ENCODE results near the gene CCL22.
"Not testable (repeated sequence)": the region's sequence is repeated elsewhere in the genome, so short reads cannot be mapped to it uniquely, and the experiment has no call there.

Gene CCL22

DNA sequence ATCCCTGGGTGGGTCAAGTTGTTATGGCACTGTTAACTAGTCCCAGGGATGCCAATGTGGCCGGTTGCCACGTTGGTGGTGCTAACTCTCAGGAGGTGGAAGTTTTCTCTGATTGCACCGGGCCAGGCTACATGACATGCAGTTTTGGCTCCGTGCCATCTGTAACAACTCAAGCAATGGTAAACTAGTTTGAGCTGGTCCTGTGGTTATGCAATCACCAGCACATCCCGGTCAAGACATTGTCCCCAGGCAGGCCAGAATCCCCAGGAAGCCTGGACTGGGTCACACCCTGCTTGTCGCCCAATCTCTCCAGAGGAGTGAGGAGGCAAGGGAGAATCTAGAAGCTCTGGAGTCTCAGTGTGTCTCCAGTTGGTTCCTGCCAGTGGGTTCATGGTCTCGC, 35.9 kb downstream of the CCL22 start:
- no peak for DNase-seq (ENCODE audit: low read depth in 2 of 2)

DNA sequence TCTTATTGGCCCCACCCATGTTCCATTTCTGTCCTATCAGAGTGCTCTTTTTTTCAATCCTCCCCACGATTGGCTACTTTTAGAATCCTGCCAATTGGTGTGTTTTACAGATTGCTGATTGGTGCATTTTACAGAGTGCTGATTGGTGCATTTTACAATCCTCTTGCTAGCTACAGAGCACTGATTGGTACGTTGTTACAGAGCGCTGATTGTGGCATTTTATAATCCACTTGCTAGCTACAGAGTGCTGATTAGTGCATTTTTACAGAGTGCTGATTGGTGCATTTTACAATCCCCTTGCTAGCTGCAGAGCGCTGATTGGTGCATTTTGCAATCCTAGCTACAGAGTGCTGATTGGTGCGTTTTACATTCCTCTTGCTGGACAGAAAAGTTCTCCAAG, 36.4 kb downstream of the CCL22 start:
- no peak for DNase-seq (ENCODE audit: low read depth in 2 of 2)

DNA sequence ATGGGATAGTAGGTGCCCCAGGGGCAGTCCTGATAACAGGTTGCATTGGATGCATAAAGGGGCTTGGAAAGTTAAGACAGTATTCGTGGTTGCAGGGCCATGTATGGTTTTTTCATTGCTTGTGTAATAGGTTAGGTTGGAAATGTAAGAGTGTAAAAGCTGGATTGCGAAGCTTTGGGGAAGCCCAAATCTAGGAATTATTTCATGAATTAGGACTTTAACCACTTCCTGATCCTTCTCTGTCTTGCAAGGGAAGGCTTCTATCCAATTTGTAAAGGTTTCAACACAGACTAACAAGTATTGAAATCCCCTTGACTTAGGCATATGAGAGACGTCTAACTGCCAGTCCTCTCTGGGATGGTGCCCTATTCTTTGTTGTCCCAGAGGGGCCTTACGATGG, 38.2 kb downstream of the CCL22 start:
- DNase-seq (ENCODE audit: low read depth in 2 of 2): no peak

DNA sequence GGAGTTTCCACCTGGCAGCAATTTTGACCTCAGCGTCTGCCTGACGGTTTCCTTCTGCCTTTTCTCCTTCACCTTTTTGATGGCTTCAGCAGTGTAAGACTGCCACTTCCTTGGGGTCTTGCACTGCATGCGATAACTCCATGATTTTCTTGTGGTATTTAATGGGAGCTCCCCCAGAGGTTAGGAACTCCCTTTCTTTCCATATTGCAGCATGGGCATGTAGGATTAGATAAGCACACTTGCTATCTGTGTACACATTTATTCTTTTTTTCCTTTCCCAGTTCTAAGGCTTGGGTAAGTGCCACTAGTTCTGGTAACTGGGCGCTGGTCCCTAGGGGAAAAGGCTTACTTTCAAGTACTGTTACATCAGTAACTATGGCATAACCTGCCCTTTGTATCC, 38.9 kb downstream of the CCL22 start:
- not testable (repeated sequence) for DNase-seq (ENCODE audit: low read depth in 2 of 2)

- no peak for DNase-seq (ENCODE audit: low read depth in 2 of 2)
Measured at GRCh38 chr16:57401943-57402640, 43.5 kb downstream of the CCL22 start.

- no peak for DNase-seq (ENCODE audit: low read depth in 2 of 2)
Measured at GRCh38 chr16:57403965-57404817, 45.6 kb downstream of the CCL22 start, which contains the start of gene CCL17. CCL17 (plus strand) TSS chr16:57404767; CDS start chr16:57413933, 9,166 bp downstream.

- no peak for DNase-seq (ENCODE audit: low read depth in 2 of 2)
Measured at GRCh38 chr16:57405097-57405496, 46.5 kb downstream of the CCL22 start.

- no peak for DNase-seq (ENCODE audit: low read depth in 2 of 2)
Measured at GRCh38 chr16:57406881-57407280, 48.3 kb downstream of the CCL22 start.

DNA sequence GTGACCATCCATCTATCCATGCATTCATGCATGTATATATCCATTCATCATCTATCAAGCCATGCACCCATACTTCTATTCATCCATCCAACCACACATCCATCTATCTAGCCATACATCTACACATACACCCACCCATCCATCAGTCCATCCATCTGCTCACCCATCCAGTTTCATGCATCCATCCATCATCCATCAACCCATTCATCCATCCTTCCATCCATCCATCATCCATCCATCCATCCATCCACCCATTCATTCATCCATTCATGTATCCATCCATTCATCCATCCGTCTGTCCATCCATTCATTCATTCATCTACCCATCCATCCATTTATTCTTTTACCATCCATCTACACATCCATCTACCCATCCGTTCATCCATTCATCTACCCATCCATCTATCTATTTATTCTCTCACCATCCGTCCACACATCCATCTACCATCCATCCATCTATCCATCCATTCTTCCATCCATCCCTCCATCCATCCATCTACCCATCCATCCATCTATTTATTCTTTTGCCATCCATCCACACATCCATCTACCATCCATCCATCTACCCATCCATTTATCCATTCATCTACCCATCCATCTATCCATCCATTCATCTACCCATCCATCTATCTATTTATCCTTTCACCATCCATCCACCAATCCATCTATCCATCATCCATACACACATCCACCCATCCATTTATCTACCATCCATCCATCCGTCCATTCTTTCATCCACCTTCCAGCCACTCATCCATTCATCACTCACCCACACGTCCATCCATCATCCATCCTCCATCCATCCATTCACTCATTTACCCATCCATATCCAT, 49.2 kb downstream of the CCL22 start:
- DNase-seq (ENCODE audit: low read depth in 2 of 2): no peak

GRCh38 chr16:57409065-57409464, 50.5 kb downstream of the CCL22 start:
- DNase-seq (ENCODE audit: low read depth in 2 of 2): no peak

GRCh38 chr16:57409870-57410587, 51.4 kb downstream of the CCL22 start:
- DNase-seq (ENCODE audit: low read depth in 2 of 2): no peak

GRCh38 chr16:57411362-57411976, 52.9 kb downstream of the CCL22 start:
- DNase-seq (ENCODE audit: low read depth in 2 of 2): no peak

DNA sequence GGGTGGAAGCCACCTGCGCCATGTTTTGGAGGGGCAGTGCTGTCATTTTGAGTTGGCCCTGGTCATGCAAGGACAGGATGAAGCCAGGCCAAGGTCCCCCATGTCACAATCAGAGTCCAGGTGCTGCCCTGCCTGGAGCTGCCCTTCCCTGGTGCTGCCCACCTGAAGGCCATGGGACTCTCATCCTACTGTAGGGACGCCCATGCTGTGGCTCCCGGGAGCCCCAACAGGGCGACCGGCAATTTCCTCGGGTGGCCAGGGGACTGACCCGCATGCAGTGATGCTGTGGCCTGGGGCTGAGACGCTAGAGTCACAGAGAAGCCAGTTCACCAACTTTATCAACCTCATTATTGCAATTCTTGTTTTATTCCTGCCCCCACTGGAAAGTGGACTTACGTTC, 54.0 kb downstream of the CCL22 start:
- no peak for DNase-seq (ENCODE audit: low read depth in 2 of 2)

DNA sequence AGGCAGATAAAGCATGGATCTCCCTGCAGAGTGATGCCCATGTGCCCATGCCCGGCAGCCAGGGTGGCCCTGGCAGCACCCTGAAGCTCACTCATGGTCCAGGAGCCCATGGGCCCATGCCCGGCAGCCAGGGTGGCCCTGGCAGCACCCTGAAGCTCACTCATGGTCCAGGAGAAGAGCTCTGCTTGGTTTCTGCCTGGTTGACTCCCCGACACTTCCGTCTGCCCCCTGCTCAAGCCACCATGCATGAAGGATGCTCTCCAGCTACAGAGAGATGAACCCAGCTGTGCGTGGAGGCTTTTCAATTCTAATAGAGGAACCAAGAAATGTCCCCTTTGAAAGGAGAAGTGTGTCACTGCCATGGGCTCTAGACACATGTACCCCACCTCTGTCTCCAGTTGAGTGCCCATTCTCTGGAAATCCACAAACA, 54.7 kb downstream of the CCL22 start:
- DNase-seq (ENCODE audit: low read depth in 2 of 2): no peak

DNA sequence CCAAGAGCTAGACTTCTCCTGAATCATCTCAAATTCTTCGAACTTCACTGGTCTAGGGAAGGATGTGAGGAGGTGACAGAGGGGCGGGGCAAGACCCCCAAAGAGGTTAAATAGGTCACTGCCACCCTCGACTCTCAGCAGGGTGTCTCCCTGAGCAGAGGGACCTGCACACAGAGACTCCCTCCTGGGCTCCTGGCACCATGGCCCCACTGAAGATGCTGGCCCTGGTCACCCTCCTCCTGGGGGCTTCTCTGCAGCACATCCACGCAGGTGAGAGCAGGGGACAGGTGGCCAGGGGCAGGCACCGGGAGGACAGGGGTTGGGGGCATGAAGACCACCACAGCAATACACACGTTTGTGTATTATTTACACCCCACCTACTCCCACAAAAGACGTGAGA, 55.1 kb downstream of the CCL22 start:
- no peak for DNase-seq (ENCODE audit: low read depth in 2 of 2)

Measured in stimulated activated CD4-positive, alpha-beta T cell treated with anti-CD3 and anti-CD28 coated beads, Interleukin-4, amount 100 ng/mL, for 48 hours (primary cell).